ENCODE results near the gene TGFBR3.

TGFBR3 gene

DNA sequence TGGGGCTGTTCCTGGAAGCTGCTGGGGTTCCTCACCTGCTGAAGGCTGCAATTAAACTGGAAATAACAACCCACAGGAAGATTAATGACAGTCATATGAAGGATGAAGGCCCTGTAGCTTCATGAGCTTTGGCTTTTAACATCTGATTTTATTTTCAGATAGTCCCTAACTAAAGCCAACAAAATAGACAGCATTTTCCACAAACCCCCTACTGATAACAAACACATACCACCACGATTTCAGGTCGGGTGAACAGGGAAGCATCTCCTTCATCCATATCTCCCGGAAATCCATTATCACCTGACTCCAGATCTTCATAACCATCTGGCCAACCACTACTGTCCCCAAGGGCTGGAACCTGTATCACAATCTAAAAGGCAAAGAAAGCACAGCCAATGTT lies 169.6 kb downstream of the TGFBR3 start:
- 91% methylated on average over 3 of the region's 3 CpGs for WGBS
- Histone ChIP-seq H3K23ac (ENCODE audit: low read length in 2 of 2) (no peak overlapping the region), H4K91ac (ENCODE audit: low read length) (no peak overlapping the region), H3K27ac (ENCODE audit: low read length, poor library complexity, severe bottlenecking) (no peak overlapping the region), H3K4me1 (ENCODE audit: control insufficient read depth, insufficient read depth, low read depth, low read length) (peaks cover 2% of the 10 kb centered on the region), H4K8ac (ENCODE audit: low read length) (no peak overlapping the region), H3K4me3 (ENCODE audit: insufficient read depth in 1 of 2, low read depth in 1 of 2, low read length in 2 of 2) (no peak overlapping the region), H3K18ac (ENCODE audit: low read depth in 1 of 2, low read length in 2 of 2) (peak overlapping the region in 1 of 2 experiments; percentile 41), H2BK12ac (ENCODE audit: low read length in 2 of 2) (no peak overlapping the region), H3K14ac (ENCODE audit: low read length in 2 of 2) (no peak overlapping the region), H3K27me3 (ENCODE audit: control insufficient read depth in 1 of 2, insufficient read depth in 1 of 2, low read length in 2 of 2) (no peaks in the 10 kb centered on the region), H3K4ac (ENCODE audit: low read depth in 1 of 2, low read length in 2 of 2) (no peak overlapping the region), H2BK15ac (ENCODE audit: low read depth, poor library complexity, severe bottlenecking) (no peak overlapping the region), H2AFZ (ENCODE audit: low read depth, low read length) (no peak overlapping the region), H2BK120ac (ENCODE audit: low read depth, low read length) (no peak overlapping the region), H3K4me2 (ENCODE audit: low read length, poor library complexity, severe bottlenecking) (no peak overlapping the region), H2AK5ac (ENCODE audit: low read length, severe bottlenecking) (no peak overlapping the region), H3K9me3 (ENCODE audit: control insufficient read depth, low read length) (no peaks in the 10 kb centered on the region), H3K9ac (ENCODE audit: low read length) (peak overlapping the region; percentile 23), H2BK5ac (ENCODE audit: low read depth, low read length, poor library complexity, severe bottlenecking) (no peak overlapping the region), H3K79me1 (replicated peaks; ENCODE audit: low read length, poor library complexity, severe bottlenecking) (no peaks in the 10 kb centered on the region), H3K36me3 (ENCODE audit: control insufficient read depth in 1 of 2, insufficient read depth in 2 of 2, low read depth in 1 of 2, low read length in 2 of 2) (peaks cover 19 to 99% of the 10 kb centered on the region in 2 experiments)
- DNase-seq: no peak

GRCh38 chr1:91715416-91716000 lies 170.4 kb downstream of the TGFBR3 start:
- no peak overlapping the region for H2BK5ac ChIP-seq (ENCODE audit: low read depth, low read length, poor library complexity, severe bottlenecking)
- no peak overlapping the region for H2BK15ac ChIP-seq (ENCODE audit: low read depth, poor library complexity, severe bottlenecking)
- H3K9ac ChIP-seq (ENCODE audit: low read length): peak overlapping the region; percentile 23
- no peak overlapping the region for H3K4me2 ChIP-seq (ENCODE audit: low read length, poor library complexity, severe bottlenecking)
- no peak overlapping the region for H3K4ac ChIP-seq (ENCODE audit: low read depth in 1 of 2, low read length in 2 of 2)
- no peak overlapping the region for H3K18ac ChIP-seq (ENCODE audit: low read depth in 1 of 2, low read length in 2 of 2)
- H2BK12ac ChIP-seq (ENCODE audit: low read length in 2 of 2): no peak overlapping the region
- H3K36me3 ChIP-seq (ENCODE audit: control insufficient read depth in 1 of 2, insufficient read depth in 2 of 2, low read depth in 1 of 2, low read length in 2 of 2): peaks cover 19 to 99% of the 10 kb centered on the region in 2 experiments
- H4K8ac ChIP-seq (ENCODE audit: low read length): no peak overlapping the region
- no peak overlapping the region for H3K23ac ChIP-seq (ENCODE audit: low read length in 2 of 2)
- H4K91ac ChIP-seq (ENCODE audit: low read length): no peak overlapping the region
- no peak overlapping the region for H2AFZ ChIP-seq (ENCODE audit: low read depth, low read length)
- H2BK120ac ChIP-seq (ENCODE audit: low read depth, low read length): no peak overlapping the region
- no peak for DNase-seq
- H3K9me3 ChIP-seq (ENCODE audit: control insufficient read depth, low read length): no peaks in the 10 kb centered on the region
- no peaks in the 10 kb centered on the region for H3K27me3 ChIP-seq (ENCODE audit: control insufficient read depth in 1 of 2, insufficient read depth in 1 of 2, low read length in 2 of 2)
- no peak overlapping the region for H3K4me3 ChIP-seq (ENCODE audit: insufficient read depth in 1 of 2, low read depth in 1 of 2, low read length in 2 of 2)
- H3K79me1 ChIP-seq (replicated peaks; ENCODE audit: low read length, poor library complexity, severe bottlenecking): no peaks in the 10 kb centered on the region
- H3K4me1 ChIP-seq (ENCODE audit: control insufficient read depth, insufficient read depth, low read depth, low read length): peaks cover 2% of the 10 kb centered on the region
- H3K27ac ChIP-seq (ENCODE audit: low read length, poor library complexity, severe bottlenecking): no peak overlapping the region
- H3K14ac ChIP-seq (ENCODE audit: low read length in 2 of 2): no peak overlapping the region
- H2AK5ac ChIP-seq (ENCODE audit: low read length, severe bottlenecking): no peak overlapping the region
- whole genome bisulfite sequencing: 57% methylated on average over 1 of the region's 2 CpGs

DNA sequence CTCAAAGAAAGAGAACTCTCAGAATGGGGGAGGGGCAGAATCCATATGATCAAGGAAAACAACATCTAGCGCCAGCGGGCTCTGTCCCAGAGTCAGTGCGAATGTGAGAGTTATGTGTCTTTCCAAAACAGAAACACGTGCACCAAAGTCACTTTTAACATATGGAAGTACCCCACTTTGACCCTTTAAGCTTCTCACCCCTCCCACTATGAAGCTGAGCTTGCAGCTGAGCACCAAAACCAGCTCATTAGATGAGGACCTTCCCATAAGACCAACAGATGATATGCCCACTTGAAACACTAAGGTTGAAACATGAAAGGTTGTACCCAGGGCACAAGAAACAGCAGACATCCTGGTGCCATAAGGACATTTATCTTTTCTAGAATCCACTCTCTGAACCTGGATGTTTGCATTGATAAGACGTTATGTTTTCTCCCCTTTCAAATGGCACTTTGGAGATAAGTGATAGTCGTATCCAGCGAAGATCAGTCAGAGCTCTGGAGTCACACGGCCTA lies 171.0 kb downstream of the TGFBR3 start:
- Histone ChIP-seq H2AFZ (ENCODE audit: low read depth, low read length) (no peak overlapping the region), H3K27me3 (ENCODE audit: control insufficient read depth in 1 of 2, insufficient read depth in 1 of 2, low read length in 2 of 2) (no peaks in the 10 kb centered on the region), H3K79me1 (replicated peaks; ENCODE audit: low read length, poor library complexity, severe bottlenecking) (no peaks in the 10 kb centered on the region), H2BK5ac (ENCODE audit: low read depth, low read length, poor library complexity, severe bottlenecking) (no peak overlapping the region), H3K18ac (ENCODE audit: low read depth in 1 of 2, low read length in 2 of 2) (no peak overlapping the region), H2AK5ac (ENCODE audit: low read length, severe bottlenecking) (no peak overlapping the region), H4K91ac (ENCODE audit: low read length) (no peak overlapping the region), H3K4ac (ENCODE audit: low read depth in 1 of 2, low read length in 2 of 2) (no peak overlapping the region), H3K4me2 (ENCODE audit: low read length, poor library complexity, severe bottlenecking) (no peak overlapping the region), H3K9ac (ENCODE audit: low read length) (peak overlapping the region; percentile 93), H3K27ac (ENCODE audit: low read length, poor library complexity, severe bottlenecking) (no peak overlapping the region), H3K4me1 (ENCODE audit: control insufficient read depth, insufficient read depth, low read depth, low read length) (peaks cover 2% of the 10 kb centered on the region), H3K36me3 (ENCODE audit: control insufficient read depth in 1 of 2, insufficient read depth in 2 of 2, low read depth in 1 of 2, low read length in 2 of 2) (peaks cover 17 to 99% of the 10 kb centered on the region in 2 experiments), H3K23ac (ENCODE audit: low read length in 2 of 2) (no peak overlapping the region), H3K9me3 (ENCODE audit: control insufficient read depth, low read length) (no peaks in the 10 kb centered on the region), H2BK12ac (ENCODE audit: low read length in 2 of 2) (no peak overlapping the region), H3K4me3 (ENCODE audit: insufficient read depth in 1 of 2, low read depth in 1 of 2, low read length in 2 of 2) (no peak overlapping the region), H3K14ac (ENCODE audit: low read length in 2 of 2) (no peak overlapping the region), H4K8ac (ENCODE audit: low read length) (no peak overlapping the region), H2BK15ac (ENCODE audit: low read depth, poor library complexity, severe bottlenecking) (no peak overlapping the region), H2BK120ac (ENCODE audit: low read depth, low read length) (no peak overlapping the region)
- 82% methylated on average over 8 of the region's 8 CpGs for WGBS
- DNase-seq: no peak

DNA sequence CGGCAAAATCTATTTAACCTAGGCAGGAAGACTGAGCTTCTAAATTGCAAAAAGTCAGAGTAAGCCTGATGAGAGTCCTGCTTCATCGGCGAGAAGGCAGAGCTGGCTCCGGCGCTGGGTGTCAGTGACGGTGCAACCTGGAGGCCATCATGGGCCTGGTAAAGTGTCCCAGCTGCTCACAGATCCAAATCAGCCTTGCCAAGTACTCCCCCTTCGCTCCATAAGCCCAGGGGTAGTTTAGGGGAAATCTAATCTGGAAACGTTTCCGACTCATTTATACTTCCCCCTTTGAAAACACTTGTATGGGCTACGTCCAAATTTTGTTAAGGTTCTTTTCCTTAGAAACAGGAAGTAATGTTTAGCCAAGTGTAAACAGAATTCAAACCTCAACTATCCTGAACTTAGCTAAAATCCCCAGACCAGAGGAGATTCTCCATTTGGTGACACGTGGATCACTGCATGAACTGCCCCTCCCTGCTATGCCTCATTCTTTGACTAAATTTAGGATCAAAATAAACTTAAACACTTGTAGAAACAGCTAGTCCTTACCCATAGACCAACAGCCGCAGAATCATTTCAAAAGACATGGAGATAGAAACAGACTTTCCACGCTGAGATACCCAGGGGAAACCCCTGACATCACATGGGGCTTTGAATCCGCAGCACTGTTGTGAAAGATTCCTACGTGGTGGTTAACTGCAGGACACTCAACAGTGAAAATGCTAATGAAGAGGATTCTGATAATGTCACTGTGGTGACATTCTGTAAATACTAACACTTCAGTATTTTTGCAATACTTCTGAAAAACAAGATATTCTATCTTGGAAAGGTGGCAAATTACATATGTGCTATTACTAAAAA lies 172.7 kb downstream of the TGFBR3 start:
- no peak overlapping the region for H2BK5ac ChIP-seq (ENCODE audit: low read depth, low read length, poor library complexity, severe bottlenecking)
- no peak overlapping the region for H3K4me2 ChIP-seq (ENCODE audit: low read length, poor library complexity, severe bottlenecking)
- peak overlapping the region; percentile 37 to 61 for H3K18ac ChIP-seq (ENCODE audit: low read depth in 1 of 2, low read length in 2 of 2)
- peak overlapping the region; percentile 93 for H3K9ac ChIP-seq (ENCODE audit: low read length)
- WGBS: 62% methylated on average over 12 of the region's 15 CpGs
- peak overlapping the region in 1 of 2 experiments; percentile 64 for H3K4ac ChIP-seq (ENCODE audit: low read depth in 1 of 2, low read length in 2 of 2)
- H3K27me3 ChIP-seq (ENCODE audit: control insufficient read depth in 1 of 2, insufficient read depth in 1 of 2, low read length in 2 of 2): no peaks in the 10 kb centered on the region
- H3K4me1 ChIP-seq (ENCODE audit: control insufficient read depth, insufficient read depth, low read depth, low read length): peaks cover 2% of the 10 kb centered on the region
- H2AFZ ChIP-seq (ENCODE audit: low read depth, low read length): no peak overlapping the region
- DNase-seq: peak; percentile 92
- peak overlapping the region; percentile 64 for H4K91ac ChIP-seq (ENCODE audit: low read length)
- no peak overlapping the region for H2BK15ac ChIP-seq (ENCODE audit: low read depth, poor library complexity, severe bottlenecking)
- no peak overlapping the region for H3K23ac ChIP-seq (ENCODE audit: low read length in 2 of 2)
- no peaks in the 10 kb centered on the region for H3K9me3 ChIP-seq (ENCODE audit: control insufficient read depth, low read length)
- H2AK5ac ChIP-seq (ENCODE audit: low read length, severe bottlenecking): no peak overlapping the region
- no peaks in the 10 kb centered on the region for H3K79me1 ChIP-seq (replicated peaks; ENCODE audit: low read length, poor library complexity, severe bottlenecking)
- no peak overlapping the region for H2BK120ac ChIP-seq (ENCODE audit: low read depth, low read length)
- H3K27ac ChIP-seq (ENCODE audit: low read length, poor library complexity, severe bottlenecking): no peak overlapping the region
- H3K14ac ChIP-seq (ENCODE audit: low read length in 2 of 2): no peak overlapping the region
- peak overlapping the region; percentile 45 for H4K8ac ChIP-seq (ENCODE audit: low read length)
- peak overlapping the region in 1 of 2 experiments; percentile 65 for H2BK12ac ChIP-seq (ENCODE audit: low read length in 2 of 2)
- peaks cover 8 to 99% of the 10 kb centered on the region in 2 experiments for H3K36me3 ChIP-seq (ENCODE audit: control insufficient read depth in 1 of 2, insufficient read depth in 2 of 2, low read depth in 1 of 2, low read length in 2 of 2)
- peak overlapping the region in 1 of 2 experiments; percentile 48 for H3K4me3 ChIP-seq (ENCODE audit: insufficient read depth in 1 of 2, low read depth in 1 of 2, low read length in 2 of 2)

All from mesenchymal stem cell (in vitro differentiated cells and primary cell).